Calu3 (cell line): ENCODE measurements around the gene SERINC5. TPM values are rescaled to one million over a fixed set of nuclear protein-coding genes. Genes with fewer than 3 reads are reported as not detected.
"Not testable (repeated sequence)": the region's sequence is repeated elsewhere in the genome, so short reads cannot be mapped to it uniquely, and the experiment has no call there.

Experiments
- BruUV-seq: library from RNA; stranded (reverse); fragments of 400-500 nt; replicated peaks from 2 replicates; lab custom pipeline; 2021; lab: Mats Ljungman, UMichigan
- CTCF ChIA-PET: fragments of 300-600 bp; sonication (Branson Sonifier 250); formaldehyde crosslinking; loops from one replicate; lab custom pipeline; 2022; ENCODE audit warnings: antibody characterized with exemption; lab: Charles Lee
- DNase-seq: peaks from one replicate; pipeline ENCODE4 v3.0.0; 2022
- H3K27ac Mint-ChIP-seq: one replicate; pipeline ENCODE4 v1.8.0; 2022; ENCODE audit warnings: mixed read lengths; ENCODE audit not compliant: unreplicated experiment
- H3K27me3 Mint-ChIP-seq: one replicate; pipeline ENCODE4 v1.8.0; 2022; ENCODE audit warnings: mixed read lengths; ENCODE audit not compliant: unreplicated experiment
- H3K36me3 Mint-ChIP-seq: one replicate; pipeline ENCODE4 v1.8.0; 2022; ENCODE audit warnings: mild to moderate bottlenecking, moderate library complexity, mixed read lengths; ENCODE audit not compliant: insufficient read depth, unreplicated experiment
- H3K4me1 Mint-ChIP-seq: one replicate; pipeline ENCODE4 v1.8.0; 2022; ENCODE audit warnings: mild to moderate bottlenecking, low read depth, mixed read lengths; ENCODE audit not compliant: unreplicated experiment
- H3K4me3 Mint-ChIP-seq: one replicate; pipeline ENCODE4 v1.8.0; 2022; ENCODE audit warnings: mild to moderate bottlenecking, low read depth, moderate library complexity, mixed read lengths; ENCODE audit not compliant: unreplicated experiment
- H3K9me3 Mint-ChIP-seq: one replicate; pipeline ENCODE4 v1.8.0; 2022; ENCODE audit warnings: low read depth, mixed read lengths; ENCODE audit not compliant: unreplicated experiment
- CTCF ChIP-seq: fragments of 200-600 bp; IDR thresholded peaks from one replicate; pipeline ENCODE4 v1.8.0; 2022; ENCODE audit warnings: antibody characterized with exemption; ENCODE audit not compliant: unreplicated experiment
- intact Hi-C: fragments of 100-400 bp; cut with micrococcal nuclease; formaldehyde crosslinking; loops from one replicate; pipeline ENCODE4 v1.10.0; 2022; ENCODE audit not compliant: unreplicated experiment
- total RNA-seq: library from RNA; stranded (reverse); gene quantifications from 2 replicates; pipeline ENCODE4 v1.2.3, GENCODE V29; 2022

Gene SERINC5
- total RNA-seq, 1 experiment from 2014 or later: 47.0 TPM

DNA sequence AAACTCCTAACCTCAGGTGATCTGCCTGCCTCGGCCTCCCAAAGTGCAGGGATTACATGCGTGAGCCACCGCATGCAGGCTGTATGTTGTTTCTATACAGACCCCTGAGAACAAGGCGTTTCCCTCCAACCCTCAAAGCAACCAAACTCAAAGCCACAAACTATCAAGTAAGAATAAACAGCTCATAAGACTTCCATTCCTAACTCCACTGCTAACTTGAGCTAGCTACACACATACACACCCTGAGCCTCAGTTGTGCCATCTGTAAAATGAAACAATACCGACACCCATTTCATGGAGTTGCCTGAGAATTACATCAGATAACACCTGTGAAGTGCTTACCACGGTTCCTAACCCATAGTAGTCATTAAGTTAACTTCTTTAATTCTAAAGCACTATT lies 70.8 kb downstream of the SERINC5 start:
- H3K36me3 Mint-ChIP-seq: peaks cover 26% of the 10 kb centered on the region
- CTCF ChIA-PET: interaction anchor here (0.6 to 1.7 kb wide), 5 partner anchors 20 to 122 kb away, joined by 3 to 10 read pairs (median 5); partner anchors contain the start of gene SERINC5
- intact Hi-C loops: loop anchor here (2.0 to 10.0 kb wide), 2 partner anchors 72 to 90 kb away; partner anchors contain the start of gene SERINC5
- H3K27ac Mint-ChIP-seq: peak overlapping the region; percentile 58
- H3K9me3 Mint-ChIP-seq: no peaks in the 10 kb centered on the region
- TF ChIP-seq CTCF: no peak
- H3K4me1 Mint-ChIP-seq: peaks cover 76% of the 10 kb centered on the region
- no TSS peak for BruUV-seq
- H3K4me3 Mint-ChIP-seq: peak overlapping the region; percentile 1
- DNase-seq: no peak
- no peaks in the 10 kb centered on the region for H3K27me3 Mint-ChIP-seq

GRCh38 chr5:80184235-80185023 lies 71.4 kb downstream of the SERINC5 start:
- CTCF ChIA-PET: interaction anchor here (1.0 to 1.7 kb wide), 4 partner anchors 21 to 123 kb away, joined by 3 to 10 read pairs (median 5); partner anchors contain the start of gene SERINC5
- H3K27me3 Mint-ChIP-seq: no peaks in the 10 kb centered on the region
- H3K9me3 Mint-ChIP-seq: no peaks in the 10 kb centered on the region
- peak; percentile 65 for DNase-seq
- no TSS peak for BruUV-seq
- peaks cover 76% of the 10 kb centered on the region for H3K4me1 Mint-ChIP-seq
- no peak for TF ChIP-seq CTCF
- intact Hi-C loops: loop anchor here (2.0 to 10.0 kb wide), 2 partner anchors 72 to 90 kb away; partner anchors contain the start of gene SERINC5
- H3K36me3 Mint-ChIP-seq: peaks cover 26% of the 10 kb centered on the region
- H3K27ac Mint-ChIP-seq: peak overlapping the region; percentile 58
- H3K4me3 Mint-ChIP-seq: peak overlapping the region; percentile 24

- H3K9me3 Mint-ChIP-seq, H3K27me3 Mint-ChIP-seq, DNase-seq, BruUV-seq: not testable (repeated sequence)
- intact Hi-C loops: loop anchor here (2.0 to 10.0 kb wide), 2 partner anchors 73 to 89 kb away; partner anchors contain the start of gene SERINC5
- peaks cover 76% of the 10 kb centered on the region for H3K4me1 Mint-ChIP-seq
- peak overlapping the region; percentile 24 for H3K4me3 Mint-ChIP-seq
- CTCF ChIA-PET: interaction anchor here (1.1 to 1.3 kb wide), 2 partner anchors 74 to 124 kb away, joined by 3 to 5 read pairs; no protein-coding TSS in a partner anchor
- peak overlapping the region; percentile 58 for H3K27ac Mint-ChIP-seq
- H3K36me3 Mint-ChIP-seq: peaks cover 26% of the 10 kb centered on the region
These were observed 72.1 kb downstream of the SERINC5 start for GRCh38 chr5:80183728-80184234.

DNA sequence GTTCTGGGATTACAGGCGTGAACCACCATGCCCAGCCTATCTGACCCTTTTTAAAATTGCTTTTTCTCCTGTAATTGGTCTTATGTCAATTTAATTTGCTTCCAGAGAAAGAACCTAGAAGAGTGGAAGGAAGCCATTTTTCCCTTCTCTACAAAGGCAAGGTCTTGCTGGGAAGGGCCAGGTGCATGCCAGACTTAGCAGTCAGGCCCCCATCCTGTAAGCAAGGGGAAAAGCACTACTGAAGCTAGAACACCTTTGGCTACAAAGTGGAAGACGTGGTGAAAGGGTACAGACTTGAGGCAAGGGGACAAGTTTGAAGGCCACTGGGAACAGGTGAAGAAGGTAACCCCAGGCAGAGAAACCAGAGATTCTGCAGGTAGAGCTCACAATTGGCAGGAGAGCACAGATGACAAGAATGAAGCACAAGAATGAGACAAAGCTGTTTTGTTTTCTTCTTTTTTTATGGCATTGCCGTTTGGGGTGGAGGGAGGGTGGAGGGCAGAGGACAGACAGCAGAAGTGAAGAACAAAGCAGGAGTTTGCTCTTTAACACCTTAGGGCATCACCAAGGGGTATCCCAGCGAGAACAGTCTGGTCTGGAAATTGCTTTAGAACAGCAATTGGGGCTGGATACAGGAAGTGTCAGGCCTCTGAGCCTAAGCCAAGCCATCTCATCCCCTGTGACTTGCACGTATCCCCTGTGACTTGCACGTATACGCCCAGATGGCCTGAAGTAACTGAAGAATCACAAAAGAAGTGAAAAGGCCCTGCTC lies 72.9 kb downstream of the SERINC5 start:
- DNase-seq: peak; percentile 24
- Mint-ChIP-seq H3K27ac (peak overlapping the region; percentile 58), H3K4me3 (peak overlapping the region; percentile 24), H3K36me3 (peaks cover 26% of the 10 kb centered on the region), H3K9me3 (no peaks in the 10 kb centered on the region), H3K27me3 (no peaks in the 10 kb centered on the region), H3K4me1 (peaks cover 76% of the 10 kb centered on the region)
- no TSS peak for BruUV-seq
- no peak for TF ChIP-seq CTCF
- intact Hi-C loops: loop anchor here (10.0 kb wide), 1 partner anchor 88 kb away; no protein-coding TSS in a partner anchor
- CTCF ChIA-PET: interaction anchor here (0.7 to 1.7 kb wide), 3 partner anchors 64 to 75 kb away, joined by 3 to 5 read pairs (median 4); partner anchors contain the start of gene SERINC5
